Suppressor macrophage treated with lipopolysaccharide for 1 hour (primary cell): ENCODE measurements around the gene MEF2C.

Experiments used
- DNase-seq, 3 donors: peaks; one replicate each; pipeline ENCODE4 v3.0.0-alpha.2; 2020 to 2022

Gene MEF2C

DNA sequence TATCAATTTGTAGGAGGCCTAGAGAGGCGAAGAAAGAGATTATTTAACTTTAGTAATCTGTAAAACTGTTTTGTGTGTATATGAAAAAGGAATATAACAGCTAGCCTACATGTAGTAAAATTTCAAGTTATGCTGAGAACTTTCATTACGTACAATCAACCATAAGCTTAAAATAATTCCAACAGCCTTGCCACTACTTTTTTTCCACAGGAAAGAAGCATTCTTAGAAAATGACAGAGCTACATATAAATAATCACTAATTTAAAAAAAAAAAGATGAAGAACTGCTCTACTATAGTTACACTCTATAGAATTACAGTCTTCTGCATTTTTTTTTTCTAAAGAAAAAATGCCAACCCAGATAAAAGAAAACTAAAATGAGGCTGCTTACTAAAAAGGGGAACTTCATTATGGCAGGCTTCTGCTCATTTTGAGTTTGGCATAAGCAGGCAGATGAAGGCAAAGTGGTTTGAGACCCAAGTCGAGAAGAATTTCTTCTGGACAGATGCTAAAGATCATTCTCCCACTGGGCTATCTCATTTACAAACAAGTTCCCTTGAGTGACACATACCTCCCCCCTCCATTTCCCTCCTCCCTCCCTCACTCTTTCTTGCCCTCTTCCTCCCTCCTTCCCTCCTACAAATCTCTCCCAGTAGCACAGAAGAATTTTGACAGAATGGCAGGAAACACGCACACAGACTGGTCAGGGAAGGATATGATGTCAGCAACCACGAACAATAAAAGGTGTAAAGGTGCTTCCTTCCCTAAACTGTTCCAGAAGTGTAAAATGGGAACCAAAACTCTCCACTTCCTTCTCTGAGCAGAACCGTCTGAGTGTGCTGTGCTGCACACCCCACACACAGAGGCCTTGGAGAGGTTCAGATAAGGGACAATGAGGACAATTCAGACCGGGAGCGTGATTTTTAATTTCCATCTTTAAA is 56.1 kb downstream of the MEF2C start:
- DNase-seq, result peak; percentile 62 to 84 (median 67)

DNA sequence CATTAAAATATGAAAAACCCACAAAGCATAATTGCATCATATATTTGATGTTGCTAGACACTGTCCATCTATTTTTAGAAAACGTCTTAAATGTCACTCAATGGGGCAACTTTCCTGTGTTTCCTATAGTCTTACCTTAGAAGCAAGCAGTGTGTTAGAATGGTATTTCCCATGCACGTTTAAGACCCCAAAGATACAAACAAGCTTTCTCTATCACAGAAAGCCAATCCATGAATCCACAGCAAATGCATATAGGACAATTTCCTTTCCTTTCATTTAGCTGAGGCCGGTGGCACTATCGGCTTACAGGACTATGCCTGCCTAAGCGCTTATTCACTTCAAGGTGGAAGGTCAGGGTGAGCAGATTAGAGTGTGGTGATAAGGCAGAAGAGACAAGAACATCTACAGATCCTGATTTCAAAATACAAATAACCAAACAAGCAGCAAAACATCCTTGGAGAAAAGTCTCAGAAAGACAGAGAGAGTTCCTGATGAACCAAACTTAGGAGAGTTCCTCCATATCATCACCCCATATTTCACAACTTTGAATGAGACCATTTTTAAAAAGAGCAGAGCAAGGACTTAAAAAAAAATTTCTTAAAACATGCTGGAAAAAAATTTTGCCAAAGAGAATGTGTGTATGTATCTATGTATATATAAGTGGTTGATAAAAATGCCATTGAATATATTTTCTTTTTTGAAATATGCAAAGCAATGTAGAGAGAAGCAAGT is 57.2 kb downstream of the MEF2C start:
- DNase-seq, result peak in 2 of 3 donors; percentile 45 to 54

DNA sequence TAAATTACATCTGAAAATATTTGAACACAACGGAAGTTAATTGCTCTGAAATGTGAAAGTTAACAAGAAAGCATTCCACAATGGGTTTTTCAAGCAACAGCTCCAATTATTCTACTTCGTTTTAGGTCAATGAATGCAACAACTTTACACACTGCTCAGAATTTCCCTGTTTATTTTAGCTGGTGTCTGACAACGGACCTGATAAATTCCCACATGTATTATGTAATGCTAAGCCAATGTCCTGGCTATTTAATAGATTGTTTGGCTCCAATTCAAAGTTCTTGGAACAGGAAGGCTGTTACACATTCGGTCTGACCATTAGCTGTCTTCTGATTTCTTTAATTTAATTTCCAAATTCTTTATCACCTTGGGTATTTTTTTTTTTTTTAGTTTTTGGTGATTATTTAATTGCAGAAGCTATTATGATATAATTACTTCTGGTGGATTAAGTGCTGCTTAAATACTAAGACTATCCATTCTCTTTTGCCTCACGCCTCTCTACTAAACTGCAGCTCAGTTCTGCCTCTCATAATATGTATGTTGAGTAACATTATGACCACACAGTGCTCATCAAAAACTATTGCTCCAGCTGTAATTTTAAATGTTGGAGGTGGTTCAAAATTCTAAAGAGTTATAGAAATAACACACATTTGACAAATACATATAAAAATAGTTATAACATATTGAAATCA is 57.9 kb downstream of the MEF2C start:
- DNase-seq, result peak; percentile 13 to 48 (median 41)

DNA sequence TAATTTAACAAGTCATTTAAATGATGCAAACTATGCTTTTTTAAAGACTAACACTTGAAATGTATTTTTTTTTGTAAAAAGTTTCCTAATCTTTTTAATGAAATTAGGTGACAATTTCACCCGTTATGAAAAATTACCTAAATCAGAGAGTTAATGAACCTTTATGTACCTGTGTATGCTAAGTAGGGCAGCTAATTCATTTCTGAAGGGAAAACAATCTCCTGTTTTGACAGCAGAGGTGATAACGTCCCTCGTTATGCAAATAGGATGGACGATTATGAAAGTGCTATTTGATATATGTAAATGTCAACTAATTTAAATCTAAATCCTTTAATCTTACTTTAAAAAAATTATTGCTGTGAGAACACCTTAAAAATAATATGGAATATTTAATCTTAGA is 58.8 kb downstream of the MEF2C start:
- DNase-seq, result no peak

DNA sequence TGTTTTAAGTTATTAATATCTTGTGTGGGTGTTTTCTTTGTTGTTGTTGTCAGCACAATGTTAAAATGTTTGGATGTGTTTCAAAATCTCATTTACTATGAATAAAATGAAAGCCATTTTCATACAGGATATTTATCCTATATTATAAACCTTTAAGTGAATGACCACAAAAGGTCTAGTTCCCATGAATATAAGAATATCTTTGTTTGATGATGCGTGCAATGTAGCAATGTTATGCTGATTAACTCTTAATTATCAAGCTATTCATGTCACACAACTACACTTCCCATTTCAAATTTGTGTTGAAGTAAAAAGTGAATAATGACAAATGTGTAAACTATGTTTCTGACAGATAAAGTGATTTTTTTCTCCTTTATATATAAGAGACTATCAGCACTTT is 59.8 kb downstream of the MEF2C start:
- DNase-seq, result no peak

DNA sequence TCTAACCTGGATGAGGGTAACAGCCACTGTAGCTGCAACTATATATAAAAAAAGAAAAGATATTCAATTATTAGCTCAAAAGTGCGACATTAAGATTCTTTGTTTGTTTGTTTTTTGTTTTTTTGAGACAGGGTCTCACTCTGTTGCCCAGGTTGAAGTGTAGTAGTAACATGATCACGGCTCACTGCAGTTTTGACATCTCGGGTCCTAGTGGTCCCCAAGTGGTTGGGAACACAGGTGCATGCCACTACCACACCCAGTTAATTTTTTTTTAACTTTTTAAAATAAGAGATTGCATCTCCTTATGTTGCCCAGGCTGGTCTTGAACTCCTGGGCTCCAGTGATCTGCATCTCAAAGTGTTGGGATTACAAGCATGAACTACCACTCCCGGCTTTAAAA is 61.8 kb downstream of the MEF2C start:
- DNase-seq, result peak in 1 of 3 donors; percentile 8

DNA sequence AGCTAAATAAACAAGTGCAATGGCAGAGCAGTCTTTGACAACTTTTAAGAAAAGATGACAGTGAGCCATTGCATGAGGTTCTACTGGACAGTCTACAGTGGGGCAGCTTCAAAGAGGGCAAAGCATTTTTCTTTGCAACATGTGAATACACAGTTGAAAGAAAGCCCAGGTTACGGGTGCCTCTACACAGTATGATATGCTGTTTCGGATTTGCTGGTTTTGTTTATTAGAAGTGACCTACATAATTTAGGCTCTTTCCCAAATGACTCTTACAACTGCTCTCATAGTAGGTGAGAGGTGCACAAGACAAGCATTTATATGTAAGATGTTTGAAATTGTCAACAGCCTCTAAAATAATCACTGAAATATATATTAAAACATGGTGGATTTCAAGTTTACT is 62.4 kb downstream of the MEF2C start:
- DNase-seq, result peak in 1 of 3 donors; percentile 15

DNA sequence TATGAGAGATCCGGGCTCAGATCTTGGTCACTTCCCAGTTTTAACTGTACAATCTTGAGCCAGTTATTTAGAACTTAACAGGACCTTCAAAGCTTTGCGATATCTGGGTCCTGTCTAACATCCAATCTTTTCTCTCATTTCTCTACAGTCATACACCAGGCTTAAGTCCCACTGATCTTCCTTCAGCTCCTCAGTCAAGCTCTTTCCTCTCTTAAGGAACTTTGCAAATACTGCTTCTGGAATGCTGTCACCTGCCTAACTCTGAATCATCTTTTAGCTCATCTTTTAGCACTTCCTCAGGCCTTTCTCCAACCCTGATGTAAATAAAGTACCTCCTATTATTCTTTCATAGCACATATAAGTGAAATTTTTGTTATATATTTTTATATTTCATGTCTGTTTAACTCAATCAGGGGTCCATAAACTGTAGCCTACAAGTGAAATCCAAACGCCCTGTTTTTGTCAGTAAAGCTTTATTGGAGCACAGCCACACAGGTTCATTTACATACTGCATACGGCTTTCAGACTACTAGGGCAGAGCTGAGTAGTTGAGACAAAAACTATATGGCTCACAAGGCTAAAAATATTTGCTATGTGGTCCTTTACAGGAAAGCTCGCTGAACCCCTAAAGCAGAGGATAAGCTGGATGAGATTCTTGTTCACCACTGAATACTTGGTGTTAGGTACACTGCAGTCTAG is 63.5 kb downstream of the MEF2C start:
- DNase-seq, result peak in 1 of 3 donors; percentile 15

DNA sequence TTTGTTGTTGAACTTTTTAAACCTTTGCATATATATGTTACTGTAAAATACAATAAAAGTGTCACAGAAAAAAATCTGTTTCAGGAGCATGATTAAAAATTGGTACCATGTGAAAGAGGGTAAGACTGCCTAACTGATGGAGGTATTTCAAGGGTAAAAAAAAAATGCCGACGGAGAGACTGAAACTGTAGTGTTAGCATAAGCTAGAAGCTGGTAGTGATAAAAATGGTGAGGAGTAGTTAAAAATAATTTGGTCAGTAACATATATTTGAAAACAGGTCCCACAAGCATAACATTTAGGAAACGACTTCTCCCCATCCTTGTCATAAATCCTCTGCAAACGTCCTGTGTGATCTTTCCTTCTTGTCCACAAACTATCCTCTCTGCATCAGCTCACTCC is 64.7 kb downstream of the MEF2C start:
- DNase-seq, result no peak

DNA sequence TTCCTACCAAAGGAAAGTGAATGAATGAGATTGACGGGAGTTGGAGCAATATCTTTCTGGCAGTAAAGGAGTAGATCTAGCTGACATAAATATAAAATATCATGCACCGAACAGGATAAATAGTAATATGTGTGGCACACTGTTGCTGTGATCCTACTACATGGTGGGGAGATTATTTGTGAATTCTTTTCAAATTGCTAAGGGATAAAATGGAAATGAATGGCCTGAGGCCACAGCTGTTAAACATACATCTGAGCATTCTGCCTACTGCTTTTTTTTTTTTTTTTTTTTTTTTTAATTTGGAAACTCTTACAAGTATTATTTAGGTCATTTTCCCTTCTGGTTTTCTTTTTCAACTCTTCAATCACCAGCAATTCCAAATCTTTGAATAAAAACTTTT is 66.8 kb downstream of the MEF2C start:
- DNase-seq, result no peak

DNA sequence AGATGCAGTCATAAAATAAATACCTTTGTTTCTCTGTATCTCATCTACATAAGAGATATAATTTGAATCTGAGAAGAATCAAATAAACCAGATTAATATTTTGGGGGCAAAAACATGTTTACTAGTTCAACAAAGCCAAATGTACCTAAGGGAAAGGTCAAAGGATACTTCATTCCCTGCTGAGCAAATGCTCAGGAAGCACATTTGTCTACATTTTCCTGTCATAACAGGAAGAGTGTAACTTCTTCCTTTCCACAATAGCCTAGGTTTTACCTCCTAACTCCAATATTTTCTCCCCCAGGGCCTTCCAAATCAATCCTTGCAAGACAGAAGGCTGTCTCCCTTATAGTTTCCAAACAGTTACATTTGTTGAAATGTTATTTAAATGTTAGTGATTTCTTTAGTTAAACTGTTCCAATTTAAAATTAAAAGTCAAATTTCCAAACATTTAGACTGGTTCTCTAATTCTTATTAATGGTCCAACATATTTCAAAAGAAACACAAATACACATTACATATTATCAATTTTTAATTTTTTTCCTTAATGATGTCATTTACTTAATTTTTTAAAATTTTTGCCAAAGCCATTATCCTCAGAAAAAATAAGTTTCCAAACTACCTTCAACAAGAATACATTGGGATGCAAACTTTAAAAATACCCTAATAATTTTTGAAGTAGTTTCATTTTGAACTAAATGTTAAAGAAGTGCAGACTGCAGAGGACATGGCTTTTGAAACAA is 67.8 kb downstream of the MEF2C start:
- DNase-seq, result peak in 1 of 3 donors; percentile 8

DNA sequence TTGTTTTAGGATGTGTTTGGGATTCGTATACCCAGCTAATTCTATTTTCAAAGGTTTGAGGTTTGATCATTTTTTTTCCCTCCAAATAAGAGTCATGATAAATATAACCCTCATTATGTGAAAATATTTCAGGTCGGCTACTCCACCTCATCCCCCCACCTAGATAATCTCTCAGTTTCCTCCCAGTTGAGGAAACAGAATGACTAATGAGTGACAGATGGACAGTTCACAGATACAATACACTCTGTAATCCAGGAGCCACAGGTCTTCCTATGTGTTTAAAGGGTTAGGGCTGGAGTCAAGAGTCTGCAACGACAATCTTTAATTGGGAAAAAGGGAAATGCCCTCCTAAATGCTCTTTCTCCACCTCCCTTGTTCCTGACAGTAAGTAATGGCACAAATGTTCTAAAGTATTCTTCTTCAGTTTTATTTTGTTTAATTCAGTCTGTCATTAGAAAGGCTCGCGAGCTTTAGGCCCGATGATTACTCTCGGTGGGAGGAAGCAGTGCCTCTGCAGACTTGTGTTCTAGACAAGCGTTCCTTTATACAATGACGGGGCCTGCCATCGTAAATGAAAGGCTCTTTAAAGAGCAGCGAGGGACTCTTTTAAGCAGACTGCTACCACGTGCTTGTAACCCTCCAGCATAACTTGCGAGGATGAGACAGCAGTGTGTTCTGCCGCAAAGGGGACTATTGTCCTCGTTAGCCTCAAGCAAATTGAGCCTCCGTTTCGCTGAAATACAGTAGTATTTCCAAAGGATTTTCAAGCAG is 69.0 kb downstream of the MEF2C start:
- DNase-seq, result peak in 1 of 3 donors; percentile 15

DNA sequence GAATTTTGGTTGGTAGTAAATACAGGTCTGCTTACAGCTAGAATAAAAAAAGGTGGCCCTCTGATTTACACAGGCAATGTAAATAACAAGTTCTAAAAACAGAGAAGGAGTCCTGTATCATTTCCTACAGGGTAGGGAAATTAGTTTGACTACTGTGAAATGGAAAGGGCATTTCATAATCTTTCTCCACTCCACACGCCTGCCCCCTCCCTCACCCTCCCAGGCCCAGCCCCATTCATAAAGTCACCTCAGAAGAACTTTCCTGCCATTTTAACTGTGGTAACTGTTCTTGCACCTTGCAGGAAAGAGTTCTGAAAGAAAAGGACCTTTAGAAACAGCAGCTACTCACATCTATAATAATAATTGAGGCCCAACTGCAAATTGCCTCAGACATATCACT is 69.7 kb downstream of the MEF2C start:
- DNase-seq, result peak in 2 of 3 donors; percentile 13 to 18

DNA sequence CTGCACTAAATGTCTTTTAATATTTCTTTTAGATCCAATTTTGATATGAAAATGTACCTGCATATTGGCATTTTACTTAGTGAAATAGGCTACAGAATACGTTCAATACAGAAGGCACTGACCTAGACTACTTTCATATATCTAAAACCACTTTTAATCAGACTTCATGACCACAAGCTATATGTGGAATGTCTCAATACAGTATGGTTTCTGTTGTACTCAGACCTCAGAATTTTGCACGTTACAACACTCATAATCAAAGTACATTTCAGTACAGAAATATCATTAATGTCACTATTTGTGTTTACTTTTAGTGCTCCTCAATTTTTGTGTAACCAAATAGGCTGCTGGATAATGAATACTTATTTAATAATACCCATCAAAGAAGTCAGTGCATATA is 74.8 kb downstream of the MEF2C start:
- DNase-seq, result no peak

DNA sequence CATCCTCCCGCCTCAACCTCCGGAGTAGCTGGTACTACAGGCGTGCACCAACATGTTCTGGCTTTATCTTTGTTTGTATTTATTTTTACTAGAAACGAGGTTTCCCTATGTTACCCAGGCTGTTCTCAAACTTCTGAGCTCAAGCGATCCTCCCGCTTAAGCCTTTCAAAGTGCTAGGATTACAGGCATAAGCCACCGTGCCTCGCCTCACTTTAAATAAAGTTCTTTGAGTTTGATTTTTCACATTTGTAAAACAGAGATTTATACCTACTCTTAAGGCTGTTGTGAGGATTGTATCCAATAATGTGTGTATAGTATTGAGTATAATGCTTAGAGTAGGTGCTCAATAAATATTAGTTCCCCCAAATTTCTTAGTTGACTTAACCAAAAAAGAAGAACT is 75.7 kb downstream of the MEF2C start:
- no peak for DNase-seq

DNA sequence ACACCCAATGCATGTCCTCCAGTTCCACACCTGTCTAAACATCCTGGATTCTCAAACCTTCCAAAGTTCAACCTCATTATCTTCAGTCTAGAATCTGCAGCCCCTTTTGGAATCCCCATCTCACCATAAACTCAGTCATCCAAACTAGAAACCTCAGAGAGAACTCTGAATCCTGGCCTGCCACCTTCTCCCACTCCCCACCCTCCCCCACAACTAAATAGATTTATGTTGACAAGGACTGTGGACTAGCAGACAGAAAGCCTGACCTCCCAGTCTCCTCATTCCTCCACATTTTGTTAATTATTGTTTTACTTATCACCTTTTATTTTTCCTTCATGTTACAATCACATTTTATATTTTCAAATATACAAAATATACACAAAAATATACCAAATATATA is 76.6 kb downstream of the MEF2C start:
- no peak for DNase-seq

DNA sequence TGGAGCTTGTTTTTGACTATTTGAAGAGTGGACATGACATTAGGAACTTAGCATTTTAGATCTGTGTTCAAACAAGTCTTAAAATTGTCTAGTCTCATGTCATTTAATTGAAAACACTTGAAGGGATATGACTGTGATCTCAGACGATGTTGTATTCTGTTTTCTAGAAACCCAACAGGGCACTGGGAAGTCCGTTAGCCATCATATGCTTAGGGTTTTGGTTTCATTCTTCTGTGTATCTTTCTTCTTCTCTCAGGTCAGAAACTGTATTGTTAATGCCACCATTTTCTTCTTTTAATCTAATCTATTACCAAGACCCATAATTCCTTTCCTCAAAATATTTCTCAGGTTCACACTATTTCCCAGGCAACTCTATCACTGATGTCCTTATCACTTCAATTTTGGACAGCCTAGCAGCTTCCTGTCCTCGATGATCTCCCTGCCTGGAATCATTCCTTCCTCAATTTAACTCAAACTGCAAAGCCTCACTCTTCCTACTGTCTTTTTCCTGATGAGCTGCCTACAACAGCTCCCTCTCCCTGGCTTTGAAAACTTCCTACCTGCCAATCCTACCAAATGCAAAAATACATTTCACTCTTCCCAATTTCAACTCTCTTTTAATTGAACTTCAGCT is 77.7 kb downstream of the MEF2C start:
- DNase-seq, result no peak

DNA sequence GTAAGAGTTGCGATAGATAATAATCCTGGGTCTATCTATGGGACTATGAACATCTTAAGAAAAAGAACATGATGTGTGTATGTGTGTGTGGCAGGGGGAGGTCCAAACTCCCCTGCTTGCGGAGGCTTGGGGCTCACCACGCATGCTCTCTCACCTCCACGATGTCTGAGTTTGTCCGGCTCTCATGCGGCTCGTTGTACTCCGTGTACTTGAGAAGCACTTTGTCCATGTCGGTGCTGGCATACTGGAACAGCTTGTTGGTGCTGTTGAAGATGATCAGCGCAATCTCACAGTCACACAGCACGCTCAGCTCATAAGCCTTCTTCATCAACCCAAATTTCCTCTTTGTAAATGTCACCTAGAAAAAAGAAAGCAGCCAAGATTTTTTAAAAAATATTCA is 78.5 kb downstream of the MEF2C start:
- DNase-seq, result no peak

DNA sequence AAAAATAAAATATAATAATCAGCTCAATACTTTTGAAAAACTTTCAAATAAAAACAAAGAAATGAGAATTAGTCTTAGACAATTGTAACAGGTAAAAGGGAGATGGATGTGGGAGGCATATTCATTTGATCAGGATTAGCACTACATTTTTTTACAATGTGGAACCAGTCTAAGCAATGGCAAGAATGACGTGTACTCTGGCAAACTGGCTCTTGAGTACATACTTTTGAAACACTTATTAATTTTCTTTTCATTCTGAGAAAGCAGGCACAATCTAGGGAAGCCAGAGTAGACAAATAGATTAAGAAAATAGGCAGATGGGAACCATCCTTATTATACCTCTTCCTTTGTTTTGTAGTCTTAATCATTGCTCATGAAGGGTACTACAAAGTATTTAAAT is 79.7 kb downstream of the MEF2C start:
- no peak for DNase-seq

DNA sequence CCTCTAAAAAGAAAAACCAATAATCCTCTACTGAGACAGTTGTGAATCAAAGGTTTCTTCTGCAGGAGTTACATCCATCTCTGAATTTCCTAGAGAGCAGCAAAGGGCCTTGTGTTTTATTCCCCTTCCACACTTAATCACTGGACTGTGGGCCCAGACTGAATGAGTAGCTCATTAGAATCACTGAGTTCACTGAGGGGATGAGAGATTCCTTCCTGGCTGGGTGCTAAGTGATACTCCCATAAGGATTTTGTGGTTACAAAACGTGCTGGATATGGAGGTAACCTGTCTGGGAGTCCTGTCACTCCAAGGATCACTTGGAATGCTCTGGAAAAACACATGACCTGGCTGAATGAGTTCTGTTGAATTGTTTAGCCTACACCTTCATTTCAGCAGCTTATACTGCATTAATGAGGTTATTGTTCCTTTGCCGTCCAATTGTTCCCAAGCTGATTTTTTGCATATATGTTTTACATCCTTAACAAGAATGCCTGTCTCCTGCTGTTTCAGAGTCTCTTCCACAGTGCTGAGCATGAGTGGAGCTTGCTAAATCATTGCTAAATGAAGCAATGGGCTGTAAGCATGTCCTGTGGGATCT is 82.9 kb downstream of the MEF2C start:
- DNase-seq, result no peak
